MM.1S (cell line): ENCODE results near the gene PHACTR4.
"Not testable (repeated sequence)": the region's sequence is repeated elsewhere in the genome, so short reads cannot be mapped to it uniquely, and the experiment has no call there.

Source experiments
- DNase-seq: peaks from one replicate; pipeline ENCODE4 v3.0.0-alpha.2; 2015
- H2AFZ ChIP-seq: fragments of 300-600 bp; sonication (generic); 2 replicates; pipeline ENCODE4 v1.6.0; 2016; ENCODE audit warnings: antibody characterized with exemption, low read length
- H3F3A ChIP-seq: fragments of 300-600 bp; sonication (generic); 2 replicates; pipeline ENCODE4 v1.6.1; 2016; ENCODE audit warnings: mild to moderate bottlenecking, antibody characterized with exemption, low read length, moderate library complexity, mixed read lengths; ENCODE audit not compliant: insufficient read depth
- H3K27ac ChIP-seq: fragments of 300-600 bp; sonication (generic); 2 replicates; pipeline ENCODE4 v1.5.1; 2016; ENCODE audit warnings: mild to moderate bottlenecking, low read length
- H3K27me3 ChIP-seq: fragments of 300-600 bp; sonication (generic); replicated peaks from 2 replicates; pipeline ENCODE4 v1.6.0; 2016; ENCODE audit warnings: low read length; ENCODE audit not compliant: insufficient read depth
- H3K36me3 ChIP-seq: fragments of 300-600 bp; sonication (generic); replicated peaks from 2 replicates; pipeline ENCODE4 v1.6.1; 2016; ENCODE audit warnings: mild to moderate bottlenecking, low read length, mixed read lengths; ENCODE audit not compliant: insufficient read depth
- H3K4me1 ChIP-seq: fragments of 300-600 bp; sonication (generic); 2 replicates; pipeline ENCODE4 v1.6.1; 2016; ENCODE audit warnings: low read length, mixed read lengths
- H3K4me2 ChIP-seq: fragments of 300-600 bp; sonication (generic); 2 replicates; pipeline ENCODE4 v1.6.0; 2016; ENCODE audit warnings: low read depth, low read length
- H3K4me3 ChIP-seq: fragments of 300-600 bp; sonication (generic); 2 replicates; pipeline ENCODE4 v1.5.1; 2016; ENCODE audit warnings: low read length, mixed read lengths
- H3K79me2 ChIP-seq: fragments of 300-600 bp; sonication (generic); 2 replicates; pipeline ENCODE4 v1.6.1; 2016; ENCODE audit warnings: mixed run types, low read length, mixed read lengths
- H3K9ac ChIP-seq: fragments of 300-600 bp; sonication (generic); 2 replicates; pipeline ENCODE4 v1.6.1; 2016; ENCODE audit warnings: low read length, mixed read lengths
- H3K9me2 ChIP-seq: fragments of 300-600 bp; sonication (generic); replicated peaks from 2 replicates; pipeline ENCODE4 v1.6.1; 2016; ENCODE audit warnings: mild to moderate bottlenecking, low read length, mixed read lengths; ENCODE audit not compliant: insufficient read depth
- H3K9me3 ChIP-seq: fragments of 300-600 bp; sonication (generic); replicated peaks from 2 replicates; pipeline ENCODE4 v1.6.1; 2016; ENCODE audit warnings: mild to moderate bottlenecking, low read length, mixed read lengths; ENCODE audit not compliant: insufficient read depth
- H4K20me1 ChIP-seq: fragments of 300-600 bp; sonication (generic); 2 replicates; pipeline ENCODE4 v1.6.1; 2016; ENCODE audit warnings: mild to moderate bottlenecking, low read length, moderate library complexity, mixed read lengths; ENCODE audit not compliant: insufficient read depth
- EZH2 ChIP-seq: fragments of 300-600 bp; sonication (generic); optimal IDR thresholded peaks from 2 replicates; pipeline ENCODE3; 2017; ENCODE audit warnings: low read depth, mild to moderate bottlenecking, antibody characterized with exemption, low read length, mixed read lengths
- EZH2phosphoT487 ChIP-seq: fragments of 300-600 bp; sonication (generic); IDR thresholded peaks from 2 replicates; pipeline ENCODE4 v1.6.1; 2018; ENCODE audit warnings: antibody characterized with exemption, low read length
- TF ChIP-seq, protein P1 (sequence below): fragments of 300-600 bp; sonication (generic); IDR thresholded peaks from 2 replicates; pipeline ENCODE4 v1.5.1; 2016; ENCODE audit warnings: antibody characterized with exemption, low read length, mixed read lengths

The PHACTR4 gene

DNA sequence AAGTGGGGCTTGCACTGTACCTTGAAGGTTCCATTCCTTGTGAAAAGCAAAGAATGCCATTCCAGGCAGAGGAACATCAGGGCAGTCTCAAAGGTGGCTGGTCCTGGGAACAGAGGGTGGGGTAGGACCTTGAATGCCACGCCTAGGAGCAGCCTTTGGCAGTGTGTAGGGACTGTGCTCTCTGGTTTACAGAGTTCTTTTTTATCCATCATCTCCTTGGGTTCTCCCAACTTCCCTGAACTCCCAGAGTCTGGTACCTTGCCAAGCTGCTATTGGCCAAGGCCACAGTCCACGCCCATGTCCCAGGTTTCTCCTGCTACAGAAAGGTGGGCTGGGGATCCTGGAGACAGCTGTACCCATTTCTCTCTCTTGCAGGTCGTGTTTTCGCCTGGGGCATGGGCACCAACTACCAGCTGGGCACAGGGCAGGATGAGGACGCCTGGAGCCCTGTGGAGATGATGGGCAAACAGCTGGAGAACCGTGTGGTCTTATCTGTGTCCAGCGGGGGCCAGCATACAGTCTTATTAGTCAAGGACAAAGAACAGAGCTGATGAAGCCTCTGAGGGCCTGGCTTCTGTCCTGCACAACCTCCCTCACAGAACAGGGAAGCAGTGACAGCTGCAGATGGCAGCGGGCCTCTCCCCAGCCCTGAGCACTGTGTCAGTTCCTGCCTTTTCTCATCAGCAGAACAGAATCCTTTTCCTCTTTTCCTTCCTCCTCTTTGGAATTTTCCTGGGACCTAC is 168.1 kb downstream of the PHACTR4 start:
- no peak for TF ChIP-seq EZH2
- TF ChIP-seq EZH2phosphoT487, result no peak
- TF ChIP-seq, protein P1, sequence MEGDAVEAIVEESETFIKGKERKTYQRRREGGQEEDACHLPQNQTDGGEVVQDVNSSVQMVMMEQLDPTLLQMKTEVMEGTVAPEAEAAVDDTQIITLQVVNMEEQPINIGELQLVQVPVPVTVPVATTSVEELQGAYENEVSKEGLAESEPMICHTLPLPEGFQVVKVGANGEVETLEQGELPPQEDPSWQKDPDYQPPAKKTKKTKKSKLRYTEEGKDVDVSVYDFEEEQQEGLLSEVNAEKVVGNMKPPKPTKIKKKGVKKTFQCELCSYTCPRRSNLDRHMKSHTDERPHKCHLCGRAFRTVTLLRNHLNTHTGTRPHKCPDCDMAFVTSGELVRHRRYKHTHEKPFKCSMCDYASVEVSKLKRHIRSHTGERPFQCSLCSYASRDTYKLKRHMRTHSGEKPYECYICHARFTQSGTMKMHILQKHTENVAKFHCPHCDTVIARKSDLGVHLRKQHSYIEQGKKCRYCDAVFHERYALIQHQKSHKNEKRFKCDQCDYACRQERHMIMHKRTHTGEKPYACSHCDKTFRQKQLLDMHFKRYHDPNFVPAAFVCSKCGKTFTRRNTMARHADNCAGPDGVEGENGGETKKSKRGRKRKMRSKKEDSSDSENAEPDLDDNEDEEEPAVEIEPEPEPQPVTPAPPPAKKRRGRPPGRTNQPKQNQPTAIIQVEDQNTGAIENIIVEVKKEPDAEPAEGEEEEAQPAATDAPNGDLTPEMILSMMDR, result no peak
- no peak overlapping the region for H2AFZ ChIP-seq
- H3K4me3 ChIP-seq, result no peak overlapping the region
- H3F3A ChIP-seq, result no peaks in the 10 kb centered on the region; the same call in 1 of the 2 replicates
- no peaks in the 10 kb centered on the region for H3K9me2 ChIP-seq
- no peak for DNase-seq
- no peaks in the 10 kb centered on the region for H3K9me3 ChIP-seq
- H3K9ac ChIP-seq, result no peak overlapping the region
- H3K27me3 ChIP-seq, result no peaks in the 10 kb centered on the region
- peaks cover 17% of the 10 kb centered on the region for H3K36me3 ChIP-seq
- no peaks in the 10 kb centered on the region for H3K79me2 ChIP-seq
- H3K4me1 ChIP-seq, result no peaks in the 10 kb centered on the region
- no peaks in the 10 kb centered on the region for H4K20me1 ChIP-seq
- H3K4me2 ChIP-seq, result no peak overlapping the region
- H3K27ac ChIP-seq, result no peak overlapping the region

DNA sequence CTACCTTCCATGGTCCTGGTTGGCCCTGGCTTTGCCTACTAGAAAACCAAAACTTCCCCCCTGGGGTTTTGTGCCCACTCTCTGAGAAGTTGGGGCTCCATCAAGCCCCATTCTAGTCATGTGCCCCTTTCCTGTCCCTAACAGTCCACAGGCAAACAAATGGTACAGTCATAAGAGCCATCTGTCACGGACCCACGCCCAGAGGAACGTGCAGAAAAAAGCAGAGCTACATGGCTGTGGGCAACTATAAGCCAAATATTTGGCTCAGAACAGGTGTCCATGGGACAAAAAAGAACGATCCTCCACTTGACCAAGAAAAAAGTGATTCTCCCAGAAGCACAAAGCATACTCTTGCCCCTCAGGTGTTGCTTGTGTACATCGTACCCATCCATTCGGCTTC is 168.7 kb downstream of the PHACTR4 start:
- Histone ChIP-seq H3K4me1 (no peaks in the 10 kb centered on the region), H3K9me2 (no peaks in the 10 kb centered on the region), H3K4me3 (no peak overlapping the region), H3K27me3 (no peaks in the 10 kb centered on the region), H3K9ac (no peak overlapping the region), H3K36me3 (peaks cover 17% of the 10 kb centered on the region), H3K27ac (no peak overlapping the region), H3F3A (no peaks in the 10 kb centered on the region; the same call in 1 of the 2 replicates), H2AFZ (no peak overlapping the region), H3K9me3 (no peaks in the 10 kb centered on the region), H3K4me2 (no peak overlapping the region), H4K20me1 (no peaks in the 10 kb centered on the region), H3K79me2 (no peaks in the 10 kb centered on the region)
- TF ChIP-seq, protein P1, result no peak
- TF ChIP-seq EZH2, result no peak
- TF ChIP-seq EZH2phosphoT487, result no peak
- DNase-seq, result no peak

DNA sequence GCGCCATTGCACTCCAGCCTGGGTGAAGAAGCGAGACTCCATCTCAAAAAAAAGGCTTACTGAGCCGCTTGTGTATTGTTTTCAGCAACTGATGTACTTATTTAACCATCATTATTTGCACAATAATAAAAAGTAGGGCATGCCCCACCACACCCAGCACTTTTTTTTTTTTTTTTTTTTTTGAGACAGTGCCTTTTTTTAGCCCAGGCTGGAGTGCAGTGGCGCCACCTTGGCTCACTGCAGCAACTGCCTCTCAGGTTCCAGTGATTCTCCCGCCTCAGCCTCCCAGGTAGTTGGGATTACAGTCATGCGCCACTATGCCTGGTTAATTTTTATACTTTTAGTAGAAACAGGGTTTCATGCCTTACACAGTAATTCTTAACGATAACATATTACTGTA is 171.1 kb downstream of the PHACTR4 start:
- Histone ChIP-seq H4K20me1 (no peaks in the 10 kb centered on the region), H3K4me3 (no peak overlapping the region), H3K4me1 (no peaks in the 10 kb centered on the region), H3K4me2 (no peak overlapping the region), H3K9me2 (no peaks in the 10 kb centered on the region), H3K27ac (no peak overlapping the region), H3K27me3 (no peaks in the 10 kb centered on the region), H3K9me3 (no peaks in the 10 kb centered on the region), H3K9ac (no peak overlapping the region), H3K79me2 (no peaks in the 10 kb centered on the region), H3F3A (no peaks in the 10 kb centered on the region; the same call in 1 of the 2 replicates), H2AFZ (no peak overlapping the region), H3K36me3 (peaks cover 17% of the 10 kb centered on the region)
- DNase-seq, result no peak
- TF ChIP-seq EZH2, result no peak
- TF ChIP-seq, protein P1, result 0 out of 2 replicates have a peak, but pooled peaks have one; percentile 6

DNA sequence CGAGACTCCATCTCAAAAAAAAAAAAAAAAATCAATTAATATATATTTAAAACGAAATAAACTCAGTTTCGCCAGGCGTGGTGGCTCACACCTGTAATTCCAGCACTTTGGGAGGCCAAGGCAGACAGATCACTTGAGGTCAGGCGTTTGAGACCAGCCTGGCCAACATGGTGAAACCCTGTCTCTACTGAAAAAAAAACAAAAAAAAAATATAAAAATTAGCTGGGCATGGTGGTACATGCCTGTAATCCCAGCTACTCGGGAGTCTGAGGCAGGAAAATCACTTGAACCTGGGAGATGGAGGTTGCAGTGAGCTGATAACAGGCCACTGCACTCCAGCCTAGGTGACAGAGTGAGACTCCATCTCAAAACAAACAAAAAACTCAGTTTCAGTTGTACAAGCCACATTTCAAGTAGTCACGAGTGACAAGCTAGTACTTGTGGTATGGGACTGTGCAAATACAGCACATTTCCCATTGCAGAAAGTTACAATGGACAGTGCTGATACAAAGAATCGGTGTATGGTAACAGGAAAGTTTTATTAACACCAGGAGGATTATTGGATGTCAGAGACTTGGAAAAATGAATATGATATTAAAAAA is 172.0 kb downstream of the PHACTR4 start:
- not testable (repeated sequence) for H3K9ac ChIP-seq, H2AFZ ChIP-seq, H4K20me1 ChIP-seq, H3K79me2 ChIP-seq, H3K4me3 ChIP-seq, H3K9me2 ChIP-seq, H3K27ac ChIP-seq, DNase-seq, H3K4me1 ChIP-seq, H3K4me2 ChIP-seq, H3F3A ChIP-seq, H3K36me3 ChIP-seq, H3K27me3 ChIP-seq, H3K9me3 ChIP-seq
